Epidermal melanocyte (primary cell): ENCODE results near the gene DSP.

Experiments
- DNase-seq: peaks from one replicate; pipeline ENCODE4 v3.0.0; 2011; ENCODE audit warnings: low spot score; ENCODE audit not compliant: insufficient read length

Gene DSP

GRCh38 chr6:7593229-7593628 lies 51.8 kb downstream of the DSP start:
- no peak for DNase-seq

GRCh38 chr6:7594579-7595125 lies 53.2 kb downstream of the DSP start:
- DNase-seq = no peak

- no peak for DNase-seq
Observed at GRCh38 chr6:7604003-7604402, 62.5 kb downstream of the DSP start.

DNA sequence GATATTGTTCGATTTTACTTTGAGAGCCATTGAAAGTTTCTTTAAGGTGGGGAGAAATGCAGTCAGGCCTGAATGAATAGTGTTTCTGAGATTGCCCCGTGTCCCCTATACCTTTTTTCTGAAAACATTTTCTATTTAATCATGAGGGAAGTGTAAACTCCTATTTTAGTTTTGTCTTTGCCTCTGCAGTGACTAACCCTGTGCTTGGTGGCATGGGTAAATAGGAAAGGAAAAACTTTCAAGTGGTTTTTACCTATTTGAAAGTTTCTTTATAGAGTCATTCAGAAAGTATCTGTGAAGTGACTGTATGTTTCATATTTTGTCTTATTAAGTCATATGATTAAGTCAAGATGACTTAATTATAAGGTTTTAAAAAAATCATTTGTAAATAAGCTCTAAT lies 63.0 kb downstream of the DSP start:
- DNase-seq = no peak

GRCh38 chr6:7615611-7616383 lies 74.3 kb downstream of the DSP start:
- no peak for DNase-seq

- DNase-seq = peak; percentile 52
Observed at GRCh38 chr6:7617801-7618764, 76.6 kb downstream of the DSP start.

DNA sequence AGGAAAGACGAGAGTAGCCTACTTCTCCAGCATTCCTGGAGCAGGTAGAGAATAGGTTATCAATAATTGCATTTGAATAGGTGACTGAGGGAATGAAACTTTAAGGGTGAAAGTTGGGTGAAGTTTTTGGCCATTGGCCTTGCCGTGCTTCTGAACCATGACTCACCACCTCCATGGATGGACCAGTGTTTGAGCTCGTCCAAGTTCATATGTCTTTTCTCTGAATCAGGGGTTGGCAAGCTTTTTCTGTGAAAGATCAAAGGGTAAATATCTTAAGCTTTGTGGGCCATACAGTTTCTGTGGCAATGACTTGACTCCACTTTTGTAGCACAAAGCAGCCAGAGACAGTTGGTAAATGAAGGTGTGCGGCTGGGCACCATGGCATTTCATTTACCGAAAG lies 80.3 kb downstream of the DSP start:
- DNase-seq = no peak

GRCh38 chr6:7624796-7625710 lies 83.6 kb downstream of the DSP start:
- DNase-seq = peak; percentile 77

GRCh38 chr6:7628479-7628878 lies 87.0 kb downstream of the DSP start:
- no peak for DNase-seq

GRCh38 chr6:7628909-7629308 lies 87.4 kb downstream of the DSP start:
- DNase-seq = no peak

- no peak for DNase-seq
Observed at GRCh38 chr6:7629321-7629720, 87.8 kb downstream of the DSP start.

GRCh38 chr6:7630792-7631191 lies 89.3 kb downstream of the DSP start:
- no peak for DNase-seq

DNA sequence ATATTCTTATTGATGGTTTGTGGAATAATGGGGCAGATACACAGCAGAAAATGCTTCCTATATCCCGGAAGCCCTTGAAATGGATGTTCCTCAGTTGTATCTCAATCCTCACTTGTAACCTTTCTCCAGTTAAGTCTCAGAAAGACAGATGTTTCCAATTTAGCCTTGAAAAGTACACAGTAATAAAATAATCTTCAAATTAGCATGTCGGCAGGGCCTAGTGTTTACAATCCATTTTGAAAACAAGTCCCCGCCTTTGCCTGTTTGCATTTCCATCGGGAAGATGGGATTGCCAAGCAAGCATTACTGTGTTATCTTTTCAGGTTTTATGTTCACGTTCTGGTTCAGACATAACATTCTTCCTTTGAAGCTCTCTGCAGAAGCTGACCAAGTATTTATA lies 90.0 kb downstream of the DSP start:
- DNase-seq = no peak

DNA sequence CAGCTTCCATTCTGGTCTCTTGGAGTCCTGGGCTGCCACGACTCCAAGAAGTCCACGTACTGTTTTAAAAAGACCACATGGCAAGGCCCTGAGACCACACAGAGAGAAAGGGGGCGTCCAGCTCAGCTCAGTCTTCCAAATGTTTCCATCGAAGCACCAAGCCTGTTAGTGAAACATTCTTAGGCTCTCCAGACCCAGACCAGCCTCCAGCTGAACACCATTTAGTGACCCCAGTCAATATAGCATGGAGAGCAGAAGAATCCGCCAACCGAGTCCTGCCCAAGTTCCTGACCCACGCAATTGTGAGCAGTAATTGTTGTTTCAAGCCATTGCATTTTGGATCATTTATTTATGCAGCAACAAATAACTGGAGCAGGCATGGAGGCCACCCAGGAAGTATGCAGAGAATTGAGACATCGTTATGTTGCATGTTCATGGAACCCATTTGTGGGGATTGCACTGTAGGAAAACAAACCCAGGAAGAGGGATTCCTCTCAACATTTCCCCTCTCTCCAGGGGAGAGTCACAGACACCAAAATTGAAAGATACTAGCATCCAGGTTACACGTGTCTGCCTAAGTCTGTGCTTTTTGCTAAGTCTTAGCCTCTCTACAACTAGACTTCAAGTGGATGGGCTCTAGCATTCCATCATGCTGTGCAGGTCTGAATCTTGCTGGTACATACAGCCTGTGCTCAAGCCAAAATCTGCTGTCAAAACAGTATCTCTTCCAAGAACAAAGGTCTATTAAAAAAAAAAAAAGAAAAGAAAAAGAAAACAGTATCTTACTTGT lies 91.2 kb downstream of the DSP start:
- DNase-seq = no peak

DNA sequence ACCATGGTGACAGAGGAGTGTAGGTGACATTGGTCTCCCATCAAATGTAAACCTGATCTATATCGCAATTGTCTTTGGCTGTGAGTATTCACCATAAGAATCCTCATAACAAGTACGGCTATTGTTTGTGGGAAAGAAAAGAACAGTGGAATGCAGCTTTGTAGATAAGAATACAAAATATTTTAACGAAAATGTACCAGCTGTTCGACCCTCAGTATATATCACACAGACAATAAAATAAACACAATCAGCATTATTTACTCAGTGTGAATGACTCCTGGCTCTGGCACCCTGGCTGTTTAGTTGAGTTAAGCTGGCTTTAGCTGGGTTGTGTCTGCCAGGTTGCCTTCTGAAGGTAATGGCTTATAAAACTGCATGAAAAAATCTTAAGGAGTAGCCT lies 91.9 kb downstream of the DSP start:
- no peak for DNase-seq

DNA sequence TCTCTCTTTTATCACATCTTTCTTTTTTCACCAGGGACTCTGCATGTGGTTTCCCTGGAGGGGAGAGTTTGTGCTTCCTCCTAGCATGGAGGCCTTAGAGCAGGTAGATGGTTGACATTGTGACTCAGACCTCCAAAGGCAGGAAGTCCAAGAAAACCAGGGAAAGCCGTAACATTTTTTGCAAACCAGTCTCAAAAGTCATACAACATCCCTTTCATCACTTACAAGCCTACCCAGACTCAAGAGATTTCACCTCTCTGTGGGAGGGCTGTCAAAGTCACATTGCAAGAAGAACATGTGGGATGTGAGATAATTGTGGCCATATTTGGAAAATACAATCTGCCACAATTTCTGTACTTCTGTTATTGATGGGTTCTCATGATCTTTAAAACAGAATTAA lies 94.7 kb downstream of the DSP start:
- no peak for DNase-seq
